Measurements from ENCODE around the gene CTBP2.

CTBP2 gene

DNA sequence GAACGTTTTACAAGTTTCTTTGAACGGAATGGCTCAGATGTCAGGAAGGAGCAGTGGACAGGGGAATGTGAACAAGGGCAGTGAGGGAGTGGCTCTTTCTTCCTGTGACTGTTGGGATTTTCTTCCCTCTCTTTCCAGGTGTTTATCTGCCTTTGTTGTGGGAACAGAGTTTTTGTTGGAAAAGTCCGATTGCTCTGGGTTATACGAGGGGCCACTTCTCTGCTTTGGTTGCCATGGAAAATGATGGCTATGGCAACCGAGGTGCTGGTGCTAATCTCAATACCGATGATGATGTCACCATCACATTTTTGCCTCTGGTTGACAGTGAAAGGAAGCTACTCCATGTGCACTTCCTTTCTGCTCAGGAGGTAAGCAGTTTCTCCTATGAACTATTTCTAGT lies 177.0 kb downstream of the CTBP2 start:
- ChIA-PET CTCF (interaction anchor here (2.1 kb wide), 1 partner anchor 9 kb away, joined by 10 read pairs; no protein-coding TSS in a partner anchor), POLR2A (no interaction called here)
- no peak for TF ChIP-seq SUZ12 (IDR thresholded peaks at IDR 0.05)
- no peak for TF ChIP-seq SP1 (IDR thresholded peaks at IDR 0.05)
- TF ChIP-seq ARNT (IDR thresholded peaks at IDR 0.05), result no peak
- TF ChIP-seq, protein P1, sequence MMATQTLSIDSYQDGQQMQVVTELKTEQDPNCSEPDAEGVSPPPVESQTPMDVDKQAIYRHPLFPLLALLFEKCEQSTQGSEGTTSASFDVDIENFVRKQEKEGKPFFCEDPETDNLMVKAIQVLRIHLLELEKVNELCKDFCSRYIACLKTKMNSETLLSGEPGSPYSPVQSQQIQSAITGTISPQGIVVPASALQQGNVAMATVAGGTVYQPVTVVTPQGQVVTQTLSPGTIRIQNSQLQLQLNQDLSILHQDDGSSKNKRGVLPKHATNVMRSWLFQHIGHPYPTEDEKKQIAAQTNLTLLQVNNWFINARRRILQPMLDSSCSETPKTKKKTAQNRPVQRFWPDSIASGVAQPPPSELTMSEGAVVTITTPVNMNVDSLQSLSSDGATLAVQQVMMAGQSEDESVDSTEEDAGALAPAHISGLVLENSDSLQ (IDR thresholded peaks at IDR 0.05), result no peak
- no peak for TF ChIP-seq BHLHE40 (IDR thresholded peaks at IDR 0.05; ENCODE audit: borderline replicate concordance)
- no peak for TF ChIP-seq FOXM1 (IDR thresholded peaks at IDR 0.05; ENCODE audit: borderline replicate concordance)
- no peak for TF ChIP-seq ZNF384 (IDR thresholded peaks at IDR 0.05)
- no peak for TF ChIP-seq HDGF (IDR thresholded peaks at IDR 0.05; ENCODE audit: borderline replicate concordance)
- TF ChIP-seq L3MBTL2 (conservative IDR thresholded peaks at IDR 0.05), result no peak
- DNase-seq (ENCODE audit: extremely low spot score), result no peak

DNA sequence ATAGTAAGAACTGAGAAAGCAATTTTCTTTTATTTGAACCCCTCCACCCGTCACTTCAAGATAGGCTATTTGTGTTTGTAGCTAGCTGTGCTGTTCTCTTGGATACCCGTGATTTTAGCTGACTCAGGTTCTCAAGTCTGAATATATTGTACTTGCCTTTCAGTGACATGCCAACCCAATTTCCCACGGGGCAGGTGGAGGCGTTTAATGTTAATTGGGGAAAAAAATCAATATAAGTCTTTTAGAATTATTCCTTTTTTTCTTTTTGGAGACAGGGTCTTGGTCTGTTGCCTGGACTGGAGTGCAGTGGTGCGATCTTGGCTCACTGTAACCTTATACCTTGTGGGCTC lies 182.0 kb downstream of the CTBP2 start:
- TF ChIP-seq SUZ12 (IDR thresholded peaks at IDR 0.05) (no peak), ELF4 (IDR thresholded peaks at IDR 0.05) (no peak)
- POLR2A ChIA-PET, result no interaction called here
- DNase-seq (ENCODE audit: extremely low spot score), result no peak
- CTCF ChIA-PET, result interaction anchor here (0.5 to 1.2 kb wide), 3 partner anchors 14 to 721 kb away, joined by 3 to 4 read pairs (median 3); no protein-coding TSS in a partner anchor

DNA sequence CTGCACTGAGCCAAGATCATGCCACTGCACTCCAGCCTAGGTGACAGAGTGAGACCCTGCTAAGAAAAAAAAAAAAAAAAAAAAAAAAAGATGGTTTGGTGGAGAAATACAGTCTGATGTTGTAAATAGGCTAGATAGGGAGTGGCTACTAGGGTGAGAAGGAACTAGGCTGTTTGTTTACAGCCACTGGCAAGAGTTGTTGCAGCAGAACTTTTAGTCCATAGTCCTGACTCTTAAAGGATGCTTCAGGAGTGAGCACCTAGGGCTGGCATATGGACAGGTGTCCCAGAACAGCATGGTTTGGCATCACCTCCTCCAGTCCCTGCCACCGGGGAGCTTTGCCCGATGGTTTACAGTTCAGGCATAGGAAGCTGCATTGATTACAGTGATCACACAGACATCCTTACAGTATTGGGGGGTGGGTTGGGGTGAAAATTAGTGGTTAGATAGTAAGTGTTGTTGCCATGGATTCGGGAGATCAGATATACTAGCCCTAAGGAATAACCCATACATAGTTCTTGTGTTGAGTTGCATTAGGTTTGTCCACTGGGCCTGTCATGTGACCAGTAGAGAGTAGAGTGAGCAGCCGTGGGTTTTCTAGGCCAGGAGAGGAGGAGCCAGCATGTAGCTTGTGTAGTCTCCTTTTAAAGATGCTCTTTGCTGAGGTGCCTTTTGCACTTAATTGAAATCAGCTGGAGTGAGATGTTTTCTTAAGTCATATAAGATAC lies 182.6 kb downstream of the CTBP2 start:
- ChIA-PET CTCF (interaction anchor here (0.5 to 1.2 kb wide), 3 partner anchors 15 to 721 kb away, joined by 3 to 4 read pairs (median 3); no protein-coding TSS in a partner anchor), POLR2A (no interaction called here)
- DNase-seq (ENCODE audit: extremely low spot score), result no peak
- TF ChIP-seq SUZ12 (IDR thresholded peaks at IDR 0.05), result no peak
- TF ChIP-seq HDGF (IDR thresholded peaks at IDR 0.05; ENCODE audit: borderline replicate concordance), result no peak
- TF ChIP-seq ZNF384 (IDR thresholded peaks at IDR 0.05), result no peak

DNA sequence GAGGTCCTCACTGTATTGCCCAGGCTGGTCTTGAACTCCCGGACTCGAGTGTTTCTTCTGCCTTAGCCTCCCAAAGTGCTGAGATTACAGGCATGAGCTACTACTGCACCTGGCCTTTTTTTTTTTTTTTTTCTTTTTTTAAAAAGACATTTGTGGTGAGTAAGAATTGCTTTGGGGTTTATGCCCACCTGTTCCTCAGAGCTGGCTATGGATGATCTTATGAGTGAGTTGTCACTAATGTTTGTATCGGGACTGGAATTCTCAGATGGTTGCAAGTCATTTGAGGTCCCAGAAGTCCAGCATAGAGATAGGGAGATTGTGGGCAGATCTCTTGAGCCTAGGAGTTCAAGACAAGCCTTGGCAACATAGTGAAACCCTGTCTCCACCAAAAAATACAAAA lies 183.2 kb downstream of the CTBP2 start:
- CTCF ChIA-PET, result no interaction called here
- POLR2A ChIA-PET, result no interaction called here
- no peak for DNase-seq (ENCODE audit: extremely low spot score)
- TF ChIP-seq FOXM1 (IDR thresholded peaks at IDR 0.05; ENCODE audit: borderline replicate concordance) (no peak), BHLHE40 (IDR thresholded peaks at IDR 0.05; ENCODE audit: borderline replicate concordance) (no peak)

DNA sequence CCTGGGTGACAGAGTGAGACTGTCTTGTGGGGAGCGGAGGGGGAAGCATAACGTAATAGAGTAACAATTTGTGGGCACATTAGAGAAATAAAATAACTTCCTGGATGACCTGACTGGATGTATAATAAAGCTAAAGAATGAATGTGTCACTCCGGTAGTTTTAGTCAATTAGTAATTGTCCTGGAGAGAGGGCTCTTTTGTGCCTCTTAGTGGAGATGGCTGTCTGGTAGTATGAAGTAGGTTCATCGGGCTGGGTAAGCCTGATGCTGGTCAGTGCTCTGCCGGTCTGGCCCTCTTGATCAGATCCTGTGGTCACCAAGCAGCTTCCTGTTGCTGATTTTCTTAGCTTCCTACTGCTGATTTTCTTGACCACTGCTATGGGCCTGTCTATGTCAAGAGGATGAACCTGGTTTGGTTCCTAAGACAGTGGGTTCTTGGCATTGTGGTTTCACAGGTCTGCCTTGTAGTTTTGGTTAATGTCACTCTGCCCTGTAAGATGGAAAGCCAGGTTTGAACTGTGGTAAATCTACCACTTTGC lies 184.3 kb downstream of the CTBP2 start:
- ChIA-PET POLR2A (no interaction called here), CTCF (no interaction called here)
- TF ChIP-seq SUZ12 (IDR thresholded peaks at IDR 0.05), result no peak
- TF ChIP-seq ZNF384 (IDR thresholded peaks at IDR 0.05), result no peak
- TF ChIP-seq SP1 (IDR thresholded peaks at IDR 0.05), result no peak
- TF ChIP-seq LEF1 (IDR thresholded peaks at IDR 0.05; ENCODE audit: borderline replicate concordance), result no peak
- no peak for TF ChIP-seq FOXA1 (IDR thresholded peaks at IDR 0.05)
- no peak for TF ChIP-seq L3MBTL2 (conservative IDR thresholded peaks at IDR 0.05)
- TF ChIP-seq ELF4 (IDR thresholded peaks at IDR 0.05), result no peak
- no peak for TF ChIP-seq FOXM1 (IDR thresholded peaks at IDR 0.05; ENCODE audit: borderline replicate concordance)
- no peak for TF ChIP-seq NFRKB (IDR thresholded peaks at IDR 0.05)
- TF ChIP-seq CTBP1 (IDR thresholded peaks at IDR 0.05; ENCODE audit: borderline replicate concordance), result no peak
- no peak for TF ChIP-seq ARNT (IDR thresholded peaks at IDR 0.05)
- DNase-seq (ENCODE audit: extremely low spot score), result no peak

DNA sequence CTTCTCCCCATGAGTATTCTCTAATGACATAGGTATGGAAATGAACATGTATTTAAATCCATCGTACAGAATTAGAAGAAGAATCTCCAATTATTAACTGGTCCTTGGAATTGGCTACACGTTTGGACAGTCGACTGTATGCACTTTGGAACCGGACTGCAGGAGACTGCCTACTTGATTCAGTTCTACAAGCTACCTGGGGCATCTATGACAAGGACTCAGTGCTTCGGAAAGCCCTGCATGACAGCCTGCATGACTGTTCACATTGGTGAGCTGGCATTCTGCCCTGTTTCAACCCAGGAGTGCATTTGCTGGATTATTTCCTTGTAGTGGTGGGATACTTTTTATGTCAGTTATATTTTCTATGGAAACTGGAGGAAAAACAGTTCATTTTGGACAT lies 186.2 kb downstream of the CTBP2 start:
- ChIA-PET POLR2A (interaction anchor here (1.3 kb wide), 1 partner anchor 58 kb away, joined by 3 read pairs; no protein-coding TSS in a partner anchor), CTCF (interaction anchor here (2.4 kb wide), 1 partner anchor 18 kb away, joined by 8 read pairs; no protein-coding TSS in a partner anchor)
- no peak for DNase-seq (ENCODE audit: extremely low spot score)
- TF ChIP-seq LEF1 (IDR thresholded peaks at IDR 0.05; ENCODE audit: borderline replicate concordance) (no peak), CTBP1 (IDR thresholded peaks at IDR 0.05; ENCODE audit: borderline replicate concordance) (no peak), SP1 (IDR thresholded peaks at IDR 0.05) (no peak), ELF4 (IDR thresholded peaks at IDR 0.05) (no peak), NFRKB (IDR thresholded peaks at IDR 0.05) (no peak), ARNT (IDR thresholded peaks at IDR 0.05) (no peak)
- TF ChIP-seq, protein P1 (IDR thresholded peaks at IDR 0.05), result no peak

DNA sequence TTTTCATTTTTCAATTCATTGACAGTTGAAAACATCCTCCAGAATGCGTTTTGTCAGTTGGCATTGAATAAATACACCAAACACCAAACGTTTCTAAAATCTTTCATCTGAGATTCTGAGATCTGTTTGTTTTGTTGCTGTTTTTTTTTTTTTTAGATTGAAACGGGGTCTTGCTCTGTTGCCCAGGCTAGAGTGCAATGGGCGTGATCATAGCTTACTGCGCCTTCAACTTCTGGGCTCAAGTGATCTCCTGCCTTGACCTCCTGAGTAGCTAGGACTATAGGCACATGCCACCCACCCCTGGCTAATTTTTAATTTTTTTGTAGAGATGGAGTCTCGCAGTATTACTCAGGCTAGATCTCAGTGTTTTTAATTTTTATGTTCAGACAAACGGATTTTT lies 187.7 kb downstream of the CTBP2 start:
- DNase-seq (ENCODE audit: extremely low spot score), result no peak
- TF ChIP-seq CTBP1 (IDR thresholded peaks at IDR 0.05; ENCODE audit: borderline replicate concordance) (no peak), NFRKB (IDR thresholded peaks at IDR 0.05) (no peak), ELF4 (IDR thresholded peaks at IDR 0.05) (no peak), L3MBTL2 (conservative IDR thresholded peaks at IDR 0.05) (no peak), SUZ12 (IDR thresholded peaks at IDR 0.05) (no peak), FOXA1 (IDR thresholded peaks at IDR 0.05) (no peak), BHLHE40 (IDR thresholded peaks at IDR 0.05; ENCODE audit: borderline replicate concordance) (no peak), ZNF384 (IDR thresholded peaks at IDR 0.05) (no peak), FOXM1 (IDR thresholded peaks at IDR 0.05; ENCODE audit: borderline replicate concordance) (no peak), TARDBP (IDR thresholded peaks at IDR 0.05) (no peak)
- TF ChIP-seq, protein P1 (IDR thresholded peaks at IDR 0.05), result no peak
- ChIA-PET CTCF (interaction anchor here (2.4 kb wide), 1 partner anchor 20 kb away, joined by 8 read pairs; no protein-coding TSS in a partner anchor), POLR2A (no interaction called here)
